ENCODE data around the gene EXOC8. TPM values are rescaled to one million over a fixed set of nuclear protein-coding genes. Genes with fewer than 3 reads are reported as not detected.

The EXOC8 gene
- total and polyA plus RNA-seq, 2 of the 8 experiments (the other 6 are each of a cell fraction or from before 2014, with no cell fraction given), result 2.0 to 9.8 TPM

DNA sequence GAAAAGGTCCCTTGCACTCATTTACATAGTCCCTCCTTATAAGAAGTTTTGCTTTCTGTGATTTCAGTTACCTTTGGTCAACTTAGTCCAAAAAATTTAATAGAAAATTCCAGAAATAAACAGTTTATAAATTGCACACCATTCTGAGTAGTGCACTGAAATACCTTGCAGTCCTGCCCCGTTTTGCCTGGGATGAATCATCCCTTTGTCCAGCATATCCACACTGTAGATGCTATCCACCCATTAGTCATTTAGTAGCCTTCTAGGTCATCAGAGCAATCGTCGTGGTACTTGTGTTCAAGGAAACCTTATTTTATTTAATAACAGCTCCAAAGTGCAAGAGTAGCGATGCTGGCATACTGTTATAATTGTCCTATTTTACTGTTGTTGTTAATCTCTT lies 38.4 kb upstream of the EXOC8 start:
- FAIRE-seq (no peak), DNase-seq (ENCODE audit: low read depth in 1 of 2, low spot score in 2 of 2) (no peak)
- Histone ChIP-seq H2BK5ac (ENCODE audit: low read depth, low read length) (no peak overlapping the region), H3K14ac (ENCODE audit: insufficient read length) (no peak overlapping the region), H3K27me3 (replicated peaks in 1 of 4; ENCODE audit: control insufficient read depth in 3 of 4, extremely low read depth in 1 of 4, insufficient read depth in 3 of 4, low read length in 3 of 4) (no peaks in the 10 kb centered on the region), H3K4me2 (ENCODE audit: insufficient read depth in 1 of 2, low read depth in 2 of 2, low read length in 2 of 2) (no peak overlapping the region), H3K4me3 (ENCODE audit: extremely low read depth in 1 of 4, insufficient read depth in 2 of 4, low read depth in 3 of 4, low read length in 4 of 4) (no peak overlapping the region), H3K9me3 (ENCODE audit: insufficient read depth in 2 of 2, low read depth in 1 of 2, low read length in 1 of 2) (no peaks in the 10 kb centered on the region), H4K20me1 (replicated peaks in 1 of 2; ENCODE audit: control insufficient read depth in 1 of 2, insufficient read depth in 2 of 2, low read length in 2 of 2) (peaks cover 0 to 1% of the 10 kb centered on the region in 2 experiments), H4K91ac (replicated peaks; ENCODE audit: insufficient read length, low read length) (no peak overlapping the region), H2BK120ac (replicated peaks; ENCODE audit: low read depth, low read length) (no peak overlapping the region), H3K23me2 (ENCODE audit: low read depth, low read length) (no peaks in the 10 kb centered on the region), H2BK15ac (ENCODE audit: low read length) (no peak overlapping the region), H4K5ac (ENCODE audit: insufficient read length, low read depth, low read length) (no peak overlapping the region), H2BK20ac (ENCODE audit: low read length) (no peak overlapping the region), H3K23ac (ENCODE audit: insufficient read length) (no peak overlapping the region), H2BK12ac (ENCODE audit: low read depth, low read length) (no peak overlapping the region), H3K4ac (replicated peaks; ENCODE audit: insufficient read length, low read depth, low read length) (no peak overlapping the region), H4K8ac (ENCODE audit: extremely low read depth, insufficient read depth, low read length) (no peak overlapping the region), H2AFZ (ENCODE audit: low read length) (no peak overlapping the region), H3K79me2 (ENCODE audit: control insufficient read depth in 1 of 2, insufficient read depth in 2 of 2, low read length in 2 of 2) (no peaks in the 10 kb centered on the region), H3K9ac (replicated peaks in 1 of 4; ENCODE audit: extremely low read depth in 1 of 4, low read depth in 3 of 4, low read length in 3 of 4) (no peak overlapping the region), H3K27ac (ENCODE audit: low read depth, low read length) (no peak overlapping the region), H2AK5ac (ENCODE audit: low read depth, low read length) (no peak overlapping the region), H3K56ac (replicated peaks; ENCODE audit: insufficient read length, low read depth, low read length) (no peak overlapping the region), H3K4me1 (replicated peaks in 1 of 4; ENCODE audit: control insufficient read depth in 3 of 4, insufficient read depth in 4 of 4, low read length in 3 of 4) (peaks cover 0 to 6% (median 0%) of the 10 kb centered on the region in 4 experiments; a peak in 2 of 7 replicates), H3K79me1 (ENCODE audit: low read depth, low read length) (no peaks in the 10 kb centered on the region), H3K18ac (ENCODE audit: extremely low read depth, low read length) (no peak overlapping the region), H3K36me3 (ENCODE audit: control insufficient read depth in 2 of 4, insufficient read depth in 4 of 4, low read length in 3 of 4) (no peaks in the 10 kb centered on the region)
- ChIA-PET POLR2A (ENCODE audit: partially characterized antibody) (no interaction called here), CTCF (ENCODE audit: partially characterized antibody) (interaction anchor here (1.2 to 2.6 kb wide), 2 partner anchors 153 to 214 kb away, joined by 4 to 7 read pairs; no protein-coding TSS in a partner anchor)
- WGBS, 2 experiments (ENCODE audit: extremely low coverage in 1 of 2, insufficient coverage in 1 of 2, insufficient read length in 1 of 2, insufficient replicate concordance in 2 of 2, low coverage in 1 of 2, low lambda C conversion rate in 2 of 2, missing lambda C conversion rate in 1 of 2), result 69% methylated on average over 4 of the region's 4 CpGs; no CpG with 5 or more reads in 1 of the 2 experiments
- no peak for TF ChIP-seq NANOG (IDR thresholded peaks at IDR 0.05; ENCODE audit: insufficient read depth, low read depth, low read length, poor library complexity, severe bottlenecking)
- TF ChIP-seq SRF (IDR thresholded peaks at IDR 0.05; ENCODE audit: low read depth, low read length), result no peak
- no peak for TF ChIP-seq TCF12 (IDR thresholded peaks at IDR 0.05; ENCODE audit: low read depth, low read length)
